ENCODE results near the gene WFIKKN2. TPM values are rescaled to one million over a fixed set of nuclear protein-coding genes. Genes with fewer than 3 reads are reported as not detected.

The WFIKKN2 gene
- polyA plus RNA-seq, 1 of the 3 experiments (the other 2 are of a cell fraction), result not detected

DNA sequence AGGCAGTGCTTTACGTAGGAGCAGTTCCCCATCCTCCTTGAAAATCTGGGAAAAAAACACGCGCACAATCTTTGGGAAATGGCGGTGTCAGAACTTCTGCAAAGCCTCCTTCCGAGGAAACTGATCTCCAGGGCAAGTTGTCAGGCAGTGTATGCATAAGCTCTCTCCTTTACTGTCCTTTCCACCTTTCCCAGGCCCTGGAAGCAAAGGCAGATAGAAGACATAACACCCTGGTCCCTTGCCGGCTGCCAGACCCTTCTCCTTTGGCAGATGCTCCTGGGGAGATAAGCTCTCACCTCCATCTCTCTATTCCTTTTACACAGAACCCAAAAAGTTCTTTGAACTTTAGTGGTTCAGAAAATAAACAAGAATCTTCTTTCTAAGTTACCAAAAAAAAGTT is 18.4 kb downstream of the WFIKKN2 start:
- Histone ChIP-seq H3K9me2 (no peaks in the 10 kb centered on the region), H3K4me2 (no peak overlapping the region), H4K20me1 (ENCODE audit: insufficient read depth) (no peaks in the 10 kb centered on the region), H3K27me3 (ENCODE audit: insufficient read depth) (no peaks in the 10 kb centered on the region), H3K36me3 (replicated peaks in 1 of 2; ENCODE audit: control insufficient read depth in 1 of 2, insufficient read depth in 2 of 2, low read length in 1 of 2) (no peaks in the 10 kb centered on the region), H3K79me2 (ENCODE audit: insufficient read depth) (no peaks in the 10 kb centered on the region), H3F3A (replicated peaks; ENCODE audit: insufficient read depth) (no peaks in the 10 kb centered on the region), H3K27ac (ENCODE audit: low read depth in 2 of 2, low read length in 1 of 2) (no peak overlapping the region), H3K4me3 (ENCODE audit: low read depth in 2 of 2, low read length in 1 of 2) (no peak overlapping the region), H3K4me1 (ENCODE audit: control insufficient read depth in 1 of 2, insufficient read depth in 2 of 2, low read depth in 1 of 2, low read length in 1 of 2) (peaks cover 0 to 9% of the 10 kb centered on the region in 2 experiments; a peak in 1 of 4 replicates), H3K9me3 (no peaks in the 10 kb centered on the region), H3K9ac (no peak overlapping the region), H2AFZ (ENCODE audit: low read depth) (no peak overlapping the region)
- 94% methylated on average over 6 of the region's 6 CpGs for WGBS (ENCODE audit: low lambda C conversion rate)
- CTCF ChIA-PET, result interaction anchor here (0.7 to 26.2 kb wide), 22 partner anchors 9 to 299 kb away, joined by 3 to 820 read pairs (median 14); partner anchors contain the start of genes NME1, TOB1 and WFIKKN2
- no peak for DNase-seq
- TF ChIP-seq SIN3A (IDR thresholded peaks at IDR 0.05; ENCODE audit: borderline replicate concordance, low read depth, low read length), result no peak
- no peak for TF ChIP-seq POLR2AphosphoS5 (IDR thresholded peaks at IDR 0.05; ENCODE audit: low read depth, low read length)
- TF ChIP-seq TEAD4 (IDR thresholded peaks at IDR 0.05; ENCODE audit: borderline replicate concordance, insufficient read depth), result no peak
- no peak for TF ChIP-seq MXI1 (IDR thresholded peaks at IDR 0.05; ENCODE audit: low read depth, low read length)
- TF ChIP-seq EP300 (IDR thresholded peaks at IDR 0.05; ENCODE audit: borderline replicate concordance in 1 of 2, low read depth in 1 of 2, low read length in 1 of 2), result no peak
- no peak for TF ChIP-seq ELF1 (IDR thresholded peaks at IDR 0.05)
- TF ChIP-seq YY1 (IDR thresholded peaks at IDR 0.05; ENCODE audit: low read depth), result no peak
- no peak for TF ChIP-seq CHD2 (IDR thresholded peaks at IDR 0.05; ENCODE audit: low read length, partially characterized antibody)
- no peak for TF ChIP-seq FOSL2 (IDR thresholded peaks at IDR 0.05; ENCODE audit: borderline replicate concordance, low read depth)
- no peak for TF ChIP-seq RFX5 (IDR thresholded peaks at IDR 0.05; ENCODE audit: low read length)
- TF ChIP-seq REST (IDR thresholded peaks at IDR 0.05; ENCODE audit: low read depth, low read length), result no peak
- TF ChIP-seq, protein P1, sequence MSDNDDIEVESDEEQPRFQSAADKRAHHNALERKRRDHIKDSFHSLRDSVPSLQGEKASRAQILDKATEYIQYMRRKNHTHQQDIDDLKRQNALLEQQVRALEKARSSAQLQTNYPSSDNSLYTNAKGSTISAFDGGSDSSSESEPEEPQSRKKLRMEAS (IDR thresholded peaks at IDR 0.05; ENCODE audit: low read depth), result no peak
- no peak for TF ChIP-seq USF2 (IDR thresholded peaks at IDR 0.05; ENCODE audit: borderline replicate concordance, low read depth, low read length)
- no peak for TF ChIP-seq GABPA (IDR thresholded peaks at IDR 0.05; ENCODE audit: low read depth)
- POLR2A ChIA-PET, result interaction anchor here (1.4 to 3.5 kb wide), 3 partner anchors 12 to 103 kb away, joined by 4 to 72 read pairs (median 6); partner anchors contain the start of gene TOB1
